Jurkat, Clone E6-1 (cell line): ENCODE results near the gene ANKRD11.
"Not testable (repeated sequence)": the region's sequence is repeated elsewhere in the genome, so short reads cannot be mapped to it uniquely, and the experiment has no call there.

Source experiments
- DNase-seq: peaks from one replicate; pipeline ENCODE4 v3.0.0-alpha.2; 2011; ENCODE audit warnings: low read depth, low spot score
- H3K4me3 ChIP-seq: 2 replicates; pipeline ENCODE4 v1.5.1; 2011; ENCODE audit warnings: mild to moderate bottlenecking, low read length, control low read depth, moderate library complexity

Gene ANKRD11

GRCh38 chr16:89346869-89347268 is 143.5 kb downstream of the ANKRD11 start:
- H3K4me3 ChIP-seq: no peak overlapping the region
- no peak for DNase-seq

DNA sequence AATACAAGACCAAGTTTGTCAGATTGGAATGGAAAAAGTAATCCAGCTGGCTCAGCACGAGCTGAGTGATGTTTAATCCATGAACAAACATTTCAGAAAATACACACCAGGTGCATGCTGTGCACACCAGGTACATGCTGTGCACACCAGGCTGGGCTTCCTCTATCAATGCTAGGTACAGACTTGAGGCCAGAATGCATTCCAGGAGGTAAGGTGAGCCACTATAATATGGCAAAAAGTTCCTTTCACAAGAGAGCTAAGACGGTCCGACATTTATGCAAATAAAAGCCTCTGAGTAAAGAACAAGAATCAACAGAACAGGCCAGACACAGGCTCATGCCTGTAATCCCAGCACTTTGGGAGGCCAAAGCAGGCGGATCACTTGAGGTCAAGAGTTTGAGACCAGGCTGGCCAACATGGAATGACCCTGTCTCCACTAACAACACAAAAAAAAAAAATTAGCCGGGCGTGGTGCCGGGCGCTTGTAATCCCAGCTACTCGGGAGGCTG is 144.7 kb downstream of the ANKRD11 start:
- no peak overlapping the region for H3K4me3 ChIP-seq

DNA sequence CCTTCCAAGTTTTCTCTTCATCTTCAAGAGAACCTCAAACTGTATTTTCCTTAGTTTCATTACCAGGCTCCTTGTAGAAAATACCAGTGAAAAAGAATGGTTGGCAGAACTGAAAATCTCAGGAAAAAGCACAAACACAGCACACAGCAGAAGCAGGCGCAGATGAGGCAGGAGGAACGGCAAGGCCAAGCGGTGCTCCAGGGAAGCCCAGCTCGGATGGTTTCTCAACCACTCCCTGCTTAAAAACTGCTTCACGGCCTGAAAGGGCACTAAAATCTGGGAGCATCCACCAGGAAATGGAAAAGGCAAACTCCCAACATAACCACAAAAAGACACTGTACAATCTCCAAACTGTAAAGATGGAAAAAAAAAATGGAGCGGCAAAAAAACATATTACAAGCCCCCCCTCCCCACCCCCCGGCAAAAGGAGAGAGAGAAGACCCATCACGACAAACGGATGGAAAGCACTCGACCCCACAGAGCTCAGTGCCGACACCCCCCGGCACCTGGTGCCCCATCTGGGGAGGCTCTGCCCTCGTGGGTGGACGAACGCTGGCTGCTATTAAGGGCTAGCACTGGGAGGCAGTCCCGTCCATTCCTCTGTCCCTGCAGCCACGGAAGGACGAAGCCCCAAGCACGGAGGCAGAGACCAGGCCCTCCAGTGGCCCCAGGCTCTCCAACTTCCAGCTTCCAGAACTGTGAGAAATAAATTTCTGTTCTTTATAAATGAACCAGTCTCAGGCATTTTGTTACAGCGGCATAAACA is 145.3 kb downstream of the ANKRD11 start:
- no peak for DNase-seq
- H3K4me3 ChIP-seq: no peak overlapping the region

More for the DNA sequence above, 144.7 kb downstream of the ANKRD11 start:
- no peak for DNase-seq

DNA sequence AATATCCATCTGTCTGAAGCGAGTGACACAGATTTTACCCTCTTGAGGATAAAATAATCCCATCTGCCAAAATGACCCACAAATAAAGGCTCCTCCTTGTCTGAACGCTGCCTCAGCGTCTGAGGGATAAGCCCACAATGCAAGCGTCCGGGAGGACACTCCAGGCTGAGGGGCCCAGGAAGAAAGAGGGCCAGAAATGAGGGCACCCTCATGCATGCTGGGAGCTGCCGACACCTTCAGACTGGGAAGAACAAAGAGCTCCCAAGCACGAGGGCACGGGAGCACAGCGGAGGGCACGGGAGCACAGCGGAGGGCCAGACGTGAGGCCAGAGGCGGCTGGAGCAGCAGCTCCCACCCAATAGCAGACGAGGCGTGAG is 145.9 kb downstream of the ANKRD11 start:
- H3K4me3 ChIP-seq: no peak overlapping the region

GRCh38 chr16:89343501-89344457 is 146.6 kb downstream of the ANKRD11 start:
- DNase-seq: no peak
- H3K4me3 ChIP-seq: no peak overlapping the region

More for the DNA sequence above, 145.9 kb downstream of the ANKRD11 start:
- DNase-seq: no peak

DNA sequence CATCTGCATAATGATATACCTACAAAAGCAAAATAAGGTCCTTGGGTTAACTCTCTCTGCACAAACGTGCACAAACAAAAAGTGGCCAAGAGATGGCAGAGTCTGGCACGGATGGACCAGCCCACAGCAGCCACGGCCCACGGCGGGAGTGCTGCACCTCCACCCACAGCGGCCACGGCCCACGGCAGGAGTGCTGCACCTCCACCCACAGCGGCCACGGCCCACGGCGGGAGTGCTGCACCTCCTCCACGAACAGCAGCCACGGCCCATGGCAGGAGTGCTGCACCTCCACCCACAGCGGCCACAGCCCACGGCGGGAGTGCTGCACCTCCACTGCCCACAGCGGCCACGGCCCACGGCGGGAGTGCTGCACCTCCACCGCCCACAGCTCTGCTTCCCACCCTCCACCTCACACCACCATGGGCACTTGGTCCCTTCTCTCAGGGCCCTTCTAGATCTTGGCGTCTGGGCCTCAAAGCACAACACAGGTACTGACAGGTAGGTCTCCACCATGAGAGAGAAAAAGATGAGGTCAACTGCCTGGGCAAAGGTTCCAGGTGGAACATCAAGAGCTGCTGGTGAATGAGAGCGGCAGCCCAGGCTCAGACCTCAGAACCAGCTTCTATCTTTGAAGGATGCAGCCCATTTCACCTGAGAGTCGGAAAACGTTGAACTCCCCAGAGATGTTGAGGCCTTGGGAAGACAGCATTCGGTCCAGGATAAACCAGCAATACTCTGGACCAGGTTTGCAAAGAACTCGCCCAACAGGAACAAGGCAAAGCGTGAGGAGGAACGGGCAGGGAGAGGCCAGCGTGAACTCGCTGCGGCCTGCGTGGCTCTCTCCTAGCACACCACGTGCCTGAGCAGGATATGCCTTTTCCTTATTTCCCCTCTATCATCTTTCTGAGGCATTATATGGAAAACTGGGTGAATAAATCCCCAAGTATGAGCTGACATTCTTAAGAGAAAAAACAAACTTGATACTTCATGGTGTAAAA is 148.4 kb downstream of the ANKRD11 start:
- no peak for DNase-seq
- no peak overlapping the region for H3K4me3 ChIP-seq

GRCh38 chr16:89341279-89341678 is 149.1 kb downstream of the ANKRD11 start:
- no peak for DNase-seq
- no peak overlapping the region for H3K4me3 ChIP-seq

GRCh38 chr16:89338863-89339262 is 151.5 kb downstream of the ANKRD11 start:
- no peak for DNase-seq

DNA sequence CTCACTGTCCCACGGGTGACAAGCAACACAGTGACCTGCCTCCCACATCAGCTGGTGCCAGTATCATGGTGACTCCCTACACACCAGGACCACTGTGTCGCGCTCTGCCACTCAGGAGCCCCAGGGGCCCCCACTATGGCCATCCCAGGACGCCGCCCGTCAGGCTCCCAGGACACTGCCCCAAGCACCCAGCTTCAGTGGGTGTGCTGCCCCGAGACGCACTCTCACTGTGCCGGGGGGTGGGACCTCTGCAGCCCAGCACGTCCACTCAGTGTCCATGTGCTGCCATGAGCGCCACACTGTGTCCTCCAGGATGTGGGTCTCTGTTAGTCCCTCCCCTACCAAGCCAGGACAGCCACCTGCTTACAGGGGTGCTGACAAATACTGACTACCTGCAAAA is 152.4 kb downstream of the ANKRD11 start:
- DNase-seq: no peak
- H3K4me3 ChIP-seq: no peak overlapping the region

More at GRCh38 chr16:89338863-89339262, 151.5 kb downstream of the ANKRD11 start:
- no peak overlapping the region for H3K4me3 ChIP-seq

DNA sequence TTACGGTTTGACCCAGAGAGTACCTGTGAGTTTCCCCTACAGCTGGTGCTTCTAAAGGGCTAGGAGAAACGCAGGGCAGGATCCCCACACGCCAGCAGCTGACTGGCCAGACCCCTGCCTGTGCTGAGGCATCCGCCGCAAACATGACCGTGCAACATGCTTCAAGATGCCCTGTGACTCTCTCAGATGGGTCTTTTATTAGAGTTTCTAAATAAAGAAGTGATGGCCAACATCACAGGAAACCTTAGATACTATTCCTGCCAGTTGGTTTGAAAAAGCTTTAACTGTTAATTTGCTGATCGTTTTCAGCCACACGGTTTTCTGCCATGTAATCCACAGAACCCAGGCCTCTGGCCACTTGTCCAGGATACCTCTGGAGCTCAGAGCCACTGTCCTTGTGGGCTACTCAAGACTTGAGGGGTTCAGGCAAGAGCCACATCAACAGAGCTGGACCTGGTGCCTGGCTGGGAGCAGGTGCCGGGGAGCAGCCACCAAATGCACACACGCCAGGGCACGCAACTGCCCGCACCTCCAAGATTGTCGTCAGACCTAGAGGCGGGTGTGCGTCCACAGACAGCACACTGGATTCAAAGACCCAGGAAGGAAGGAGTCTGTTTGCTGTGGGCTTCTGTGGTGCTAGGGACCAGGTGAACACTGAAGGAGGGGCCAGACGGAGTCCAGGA is 154.4 kb downstream of the ANKRD11 start:
- no peak overlapping the region for H3K4me3 ChIP-seq
- no peak for DNase-seq

GRCh38 chr16:89334988-89335802 is 155.2 kb downstream of the ANKRD11 start:
- no peak overlapping the region for H3K4me3 ChIP-seq
- no peak for DNase-seq

- H3K4me3 ChIP-seq: no peak overlapping the region
- no peak for DNase-seq
Measured at GRCh38 chr16:89334461-89334860, 155.9 kb downstream of the ANKRD11 start.

GRCh38 chr16:89334050-89334449 is 156.3 kb downstream of the ANKRD11 start:
- no peak overlapping the region for H3K4me3 ChIP-seq
- no peak for DNase-seq

DNA sequence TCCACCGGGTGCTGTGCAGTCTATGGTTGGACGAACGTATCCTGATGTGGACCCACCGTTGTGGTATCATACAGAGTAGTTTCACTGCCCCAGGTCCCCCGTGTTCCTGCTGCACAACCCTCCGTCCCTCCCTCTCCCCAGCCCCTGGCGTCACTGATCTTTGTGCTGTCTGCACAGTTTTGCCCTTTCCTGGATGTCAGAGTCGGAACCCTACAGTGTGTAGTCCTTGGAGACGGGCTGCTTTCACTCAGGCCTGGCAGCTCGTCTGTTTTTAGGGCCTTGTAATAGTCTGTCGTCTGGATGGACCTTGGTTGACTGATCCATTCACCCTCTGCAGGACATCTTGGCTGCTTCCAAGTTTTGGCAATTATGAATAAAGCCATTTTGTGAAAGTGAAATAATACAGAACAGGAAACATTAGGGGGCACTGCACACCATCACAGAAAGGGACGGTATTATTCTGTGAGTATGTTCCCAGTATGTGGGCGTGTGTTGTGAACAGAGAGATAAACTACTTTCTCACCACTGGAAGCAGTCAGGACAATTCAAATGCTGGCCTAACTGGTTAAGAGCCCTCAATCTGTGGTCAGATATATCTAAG is 156.9 kb downstream of the ANKRD11 start:
- DNase-seq: peak; percentile 65
- H3K4me3 ChIP-seq: not testable (repeated sequence)

GRCh38 chr16:89332902-89333245 is 157.5 kb downstream of the ANKRD11 start:
- DNase-seq: no peak
- H3K4me3 ChIP-seq: no peak overlapping the region; the same call in 1 of the 2 replicates

- peak; percentile 66 for DNase-seq
- peak overlapping the region; percentile 28 for H3K4me3 ChIP-seq
Measured at GRCh38 chr16:89332243-89332901, 158.0 kb downstream of the ANKRD11 start.
